Hepatic stellate cell (primary cell): ENCODE data around the gene VAPB.

Experiments
- DNase-seq: peaks from one replicate; pipeline ENCODE4 v3.0.0; 2011; ENCODE audit warnings: low spot score

VAPB gene

DNA sequence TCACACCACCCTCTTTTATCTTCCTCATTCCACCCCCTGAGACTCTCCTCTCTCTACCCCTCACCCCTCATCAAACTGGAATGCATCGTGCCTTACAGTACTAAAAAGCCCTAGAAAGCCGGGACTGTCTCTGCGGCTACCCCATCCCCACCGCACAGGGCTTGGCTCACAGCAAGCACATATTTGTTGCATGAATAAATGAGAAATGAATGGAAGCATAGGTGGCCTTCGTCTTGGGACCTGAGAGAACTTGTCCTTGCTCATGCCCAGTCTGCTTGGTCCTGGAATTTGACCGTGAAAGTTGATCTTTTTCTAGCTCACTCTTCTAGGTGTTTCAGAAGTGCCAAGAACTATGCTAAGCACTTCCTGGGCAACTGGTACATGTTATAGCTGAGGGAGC, 72.9 kb downstream of the VAPB start:
- no peak for DNase-seq

GRCh38 chr20:58463256-58463655, 74.2 kb downstream of the VAPB start:
- DNase-seq: no peak

DNA sequence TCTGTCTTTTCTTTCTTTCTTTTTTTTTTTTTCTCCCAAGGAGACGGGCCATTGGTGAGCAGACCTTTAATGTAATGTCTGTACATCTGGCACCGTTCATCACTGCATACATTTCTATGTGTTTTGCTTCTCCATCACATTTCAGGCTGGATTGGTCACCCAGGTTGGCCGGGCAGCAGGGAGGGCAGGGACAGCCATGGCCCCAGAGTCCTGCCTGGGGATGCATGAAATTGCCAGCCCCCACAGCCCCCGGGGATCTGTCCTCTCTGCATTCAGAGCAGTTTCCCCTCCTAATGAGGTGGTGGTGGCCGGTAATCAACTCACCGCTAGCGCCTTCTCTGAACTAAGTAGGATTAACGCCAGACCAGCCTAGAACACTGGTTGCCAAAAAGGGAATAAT, 75.8 kb downstream of the VAPB start:
- no peak for DNase-seq

- DNase-seq: no peak
Observed at GRCh38 chr20:58466095-58466708, 77.2 kb downstream of the VAPB start.

GRCh38 chr20:58466729-58467571, 77.9 kb downstream of the VAPB start:
- no peak for DNase-seq

GRCh38 chr20:58467572-58468527, 78.8 kb downstream of the VAPB start:
- no peak for DNase-seq

DNA sequence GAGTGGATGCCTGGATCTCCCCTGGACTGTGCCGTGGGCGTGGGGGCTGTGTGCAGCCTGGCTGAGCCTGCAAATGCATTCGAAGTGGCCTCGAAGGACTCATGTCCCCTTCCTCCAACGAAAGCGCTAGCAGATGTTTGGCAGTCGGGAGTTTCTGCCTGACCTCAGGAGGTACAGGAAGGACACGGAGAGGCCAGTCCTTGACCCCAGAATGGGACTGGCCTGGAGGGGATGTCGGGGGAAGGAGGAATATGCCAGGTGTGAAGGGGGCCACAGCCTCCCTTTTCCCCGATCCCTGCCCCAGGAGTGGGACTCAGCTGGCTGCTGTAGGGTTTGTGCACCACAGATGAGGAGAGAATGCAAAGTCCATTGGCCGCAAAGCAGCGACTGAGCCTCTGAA, 80.6 kb downstream of the VAPB start:
- no peak for DNase-seq

- no peak for DNase-seq
Observed at GRCh38 chr20:58470336-58471192, 81.5 kb downstream of the VAPB start.

DNA sequence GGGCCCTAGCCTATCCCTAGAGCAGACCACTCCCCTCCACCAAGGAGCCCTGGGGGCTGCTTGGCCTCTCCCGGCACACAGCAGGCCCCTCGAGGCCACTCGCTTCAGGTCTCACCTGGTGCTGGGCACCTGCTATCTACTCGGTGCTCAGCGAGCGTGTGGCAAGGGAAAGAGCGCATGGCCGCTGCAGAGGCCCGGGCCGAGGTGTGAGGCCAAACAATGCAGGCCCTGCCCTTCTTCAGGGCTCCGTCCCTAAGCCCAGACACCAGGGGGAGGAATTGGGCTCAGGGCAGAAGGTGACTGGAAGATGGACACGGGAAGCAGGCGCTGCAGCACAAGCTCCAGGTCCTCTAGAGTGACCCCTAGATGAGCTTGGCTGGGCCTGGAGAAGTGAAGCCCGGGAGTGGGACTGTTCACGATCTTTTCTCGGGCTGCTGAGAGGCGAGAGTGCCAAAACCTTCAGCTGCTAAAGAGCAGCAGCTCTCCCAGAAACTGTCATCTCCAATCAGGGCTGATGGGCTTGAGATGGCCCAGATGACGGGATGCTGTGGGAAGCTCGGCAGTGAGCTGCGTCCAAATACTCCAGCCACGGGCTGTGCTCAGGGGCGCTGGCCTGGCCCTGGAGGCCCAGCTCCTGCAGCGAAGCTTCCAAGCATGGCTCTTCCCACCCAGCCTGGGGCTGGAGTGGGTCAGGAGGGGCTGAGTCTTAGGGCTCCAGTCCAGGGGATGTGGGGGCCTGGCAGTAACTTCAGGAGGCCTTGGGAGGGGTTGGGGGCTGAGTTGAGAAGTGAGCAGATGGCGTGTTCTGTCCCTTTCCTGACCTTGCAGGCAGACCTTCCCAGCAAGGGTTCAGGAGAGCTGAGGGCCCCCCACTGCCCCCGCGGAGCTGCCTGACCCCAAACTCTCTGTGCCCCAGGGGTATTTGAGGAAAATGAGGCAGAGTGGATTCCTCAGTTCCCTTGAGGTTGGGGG, 82.5 kb downstream of the VAPB start:
- no peak for DNase-seq

DNA sequence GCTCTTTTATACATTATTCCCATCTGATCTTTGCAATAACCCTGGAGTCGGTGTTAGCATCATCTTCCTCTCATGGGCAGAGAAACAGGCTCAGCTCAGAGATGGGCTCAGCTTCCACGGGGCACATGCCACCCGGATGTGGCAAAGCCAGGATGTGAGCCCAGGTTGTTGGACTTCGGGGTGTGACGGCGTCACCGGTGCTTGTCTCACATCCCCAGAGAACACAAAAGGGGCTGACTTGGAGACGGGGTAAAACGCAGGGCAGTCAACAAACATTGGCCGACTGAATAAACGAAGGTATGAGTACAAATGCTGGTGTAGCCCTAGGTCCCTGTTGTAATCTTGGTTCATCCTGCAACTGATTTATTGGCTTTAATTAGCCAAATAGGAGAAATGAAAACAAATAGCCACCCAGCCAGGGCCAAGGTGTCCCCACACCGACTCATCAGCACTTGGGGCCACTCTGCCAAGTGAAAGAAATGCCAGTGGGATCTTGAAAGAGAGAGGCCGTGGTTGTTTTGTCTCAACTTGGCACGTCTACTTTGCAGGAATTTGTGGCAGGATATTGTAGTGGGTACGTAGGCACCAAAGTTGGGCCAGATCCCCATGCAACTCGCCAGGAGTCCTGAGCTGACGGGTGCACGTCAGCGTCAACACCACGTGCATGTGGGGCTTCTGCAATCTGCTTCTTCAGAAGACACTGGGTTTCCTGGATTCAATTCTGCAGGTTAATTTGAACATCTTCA, 83.4 kb downstream of the VAPB start:
- no peak for DNase-seq

DNA sequence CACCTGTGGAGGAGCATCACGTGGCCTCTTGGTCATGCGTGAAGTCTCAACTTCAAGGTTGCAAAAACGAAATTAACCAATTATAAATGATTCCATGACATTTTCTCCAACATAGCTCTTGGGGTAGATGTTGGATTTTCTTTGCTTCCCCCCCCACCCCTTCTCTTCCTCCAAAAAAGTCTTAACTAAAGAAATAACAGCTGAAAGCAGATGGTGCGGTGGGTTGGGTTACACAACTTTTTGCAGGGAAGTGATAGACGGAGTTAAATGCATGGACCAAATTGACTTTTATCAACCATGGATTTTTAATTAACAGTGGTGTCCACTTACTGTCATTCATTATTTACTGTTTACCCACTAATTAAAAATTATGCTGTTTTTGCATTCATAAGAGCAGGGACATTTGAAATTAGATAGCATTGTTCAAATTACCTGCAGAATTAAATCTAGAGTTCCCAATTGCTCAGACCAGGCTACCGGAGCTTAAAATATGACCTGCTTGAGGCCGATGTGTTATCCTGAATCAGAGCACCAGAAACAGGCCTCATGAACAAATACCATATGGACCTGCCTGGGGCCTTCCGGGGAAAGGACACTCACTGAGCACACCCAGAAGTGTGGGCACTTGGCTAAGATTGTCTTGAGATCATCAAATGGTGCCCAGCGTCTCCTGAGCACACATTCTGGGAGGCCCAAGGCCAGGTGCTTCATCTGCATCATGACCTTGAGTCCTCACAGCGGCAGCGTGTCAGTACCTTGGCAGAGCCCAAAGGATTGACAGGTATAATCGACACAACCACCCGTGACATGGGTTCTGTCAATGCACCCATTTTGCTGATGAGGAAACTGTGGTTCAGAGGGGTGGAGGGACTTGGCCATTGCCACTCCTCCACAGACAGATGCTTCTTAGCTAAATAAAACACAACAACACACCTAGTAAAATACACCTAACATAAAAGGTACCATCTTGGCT, 84.7 kb downstream of the VAPB start:
- no peak for DNase-seq

GRCh38 chr20:58475466-58475865, 86.4 kb downstream of the VAPB start:
- DNase-seq: no peak

- DNase-seq: no peak
Observed at GRCh38 chr20:58478141-58478805, 89.2 kb downstream of the VAPB start.

DNA sequence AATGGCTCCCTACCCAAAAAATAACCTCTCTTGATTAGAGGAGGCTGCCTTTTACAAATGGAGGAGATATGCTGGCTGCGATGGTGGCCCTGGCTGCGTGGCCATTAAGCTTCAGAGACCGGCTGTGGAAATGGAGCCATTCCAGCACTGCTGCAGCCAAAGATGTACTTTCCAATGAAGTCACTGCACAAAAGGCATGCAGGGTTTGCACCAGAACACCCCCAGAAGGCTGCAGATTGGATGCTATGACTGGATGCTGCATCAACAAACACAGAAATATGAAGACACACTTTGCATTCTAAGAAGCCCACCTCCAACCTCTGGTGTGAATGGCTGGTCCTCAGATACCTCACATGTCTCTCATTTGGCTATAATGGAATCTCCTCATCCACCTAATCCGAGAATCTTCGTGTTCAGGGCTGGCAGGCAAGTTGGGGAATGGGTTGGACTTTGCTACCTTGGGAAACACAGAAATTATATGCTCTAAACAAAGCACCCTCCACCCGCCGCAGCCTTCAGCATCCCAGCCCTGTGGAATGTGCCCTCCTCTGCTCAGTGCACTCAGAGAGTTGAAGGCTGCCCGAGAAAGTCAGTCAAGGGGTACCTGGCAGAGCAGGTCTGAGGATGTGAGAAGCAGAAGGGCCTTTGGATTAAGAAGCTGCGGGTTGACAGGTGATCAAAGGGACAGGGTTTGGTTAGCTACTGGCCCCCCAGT, 90.9 kb downstream of the VAPB start:
- DNase-seq: no peak

DNA sequence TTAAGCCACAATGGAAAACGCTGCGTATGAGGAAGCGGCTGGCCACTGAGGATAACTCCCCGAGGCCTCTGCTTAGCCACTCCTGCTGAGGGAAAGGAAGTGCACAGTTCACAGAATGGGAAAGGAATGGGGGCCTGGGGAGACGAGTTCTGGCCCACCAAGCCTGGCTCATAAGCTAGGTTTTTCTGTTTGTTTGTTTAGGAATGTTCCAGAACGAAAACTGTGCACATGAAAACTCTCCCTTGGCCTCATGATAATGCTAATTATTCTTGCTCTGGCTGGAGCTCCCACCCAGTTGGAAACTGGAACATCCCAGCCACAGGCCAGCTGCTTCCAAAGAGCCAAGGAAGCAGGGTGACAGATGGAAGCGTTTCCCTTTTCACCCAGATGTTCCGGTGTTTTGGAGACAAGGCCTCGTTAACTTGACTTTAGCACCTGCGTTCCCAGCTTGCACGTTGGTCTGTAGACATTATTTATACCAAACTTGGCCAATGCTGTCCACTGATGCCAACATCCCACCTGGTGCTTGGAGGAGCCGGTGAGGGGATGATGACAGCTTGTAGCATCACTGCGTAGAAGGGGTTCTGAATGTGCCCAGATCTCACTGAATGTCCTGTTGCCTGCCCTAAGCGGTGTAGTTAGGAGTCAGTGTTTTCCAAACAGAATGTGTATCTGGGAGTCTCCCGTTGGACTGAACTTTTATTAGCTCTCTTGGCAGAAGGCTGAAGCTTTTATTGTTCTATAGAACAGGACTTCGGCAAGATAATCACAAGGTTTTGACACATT, 91.7 kb downstream of the VAPB start:
- DNase-seq: no peak

- DNase-seq: peak; percentile 73
Observed at GRCh38 chr20:58481481-58482021, 92.5 kb downstream of the VAPB start.
